HG03571 (cell line): ENCODE measurements around the gene ATRN.

Experiments
- ATAC-seq: cut with Tn5 transposase; IDR thresholded peaks from one replicate; pipeline ENCODE4 v1.9.1; 2021; ENCODE audit not compliant: unreplicated experiment

Gene ATRN

GRCh38 chr20:3621111-3621510, 150.3 kb downstream of the ATRN start:
- no peak for ATAC-seq

GRCh38 chr20:3622406-3622805, 151.6 kb downstream of the ATRN start:
- ATAC-seq, result no peak

- ATAC-seq, result no peak
Measured at GRCh38 chr20:3627476-3627875, 156.7 kb downstream of the ATRN start.

GRCh38 chr20:3628502-3629314, 157.9 kb downstream of the ATRN start:
- ATAC-seq, result no peak

- ATAC-seq, result no peak
Measured at GRCh38 chr20:3629893-3630292, 159.1 kb downstream of the ATRN start.

- ATAC-seq, result no peak
Measured at GRCh38 chr20:3630429-3630828, 159.6 kb downstream of the ATRN start.

- no peak for ATAC-seq
Measured at GRCh38 chr20:3631534-3631933, 160.7 kb downstream of the ATRN start.

- no peak for ATAC-seq
Measured at GRCh38 chr20:3632311-3633004, 161.6 kb downstream of the ATRN start.

- no peak for ATAC-seq
Measured at GRCh38 chr20:3633913-3634478, 163.2 kb downstream of the ATRN start.

GRCh38 chr20:3635346-3635745, 164.5 kb downstream of the ATRN start:
- no peak for ATAC-seq

- ATAC-seq, result no peak
Measured at GRCh38 chr20:3640259-3640658, 169.4 kb downstream of the ATRN start.

- ATAC-seq, result no peak
Measured at GRCh38 chr20:3645309-3646066, 174.7 kb downstream of the ATRN start.

- ATAC-seq, result no peak
Measured at GRCh38 chr20:3646067-3646440, 175.2 kb downstream of the ATRN start.

- no peak for ATAC-seq
Measured at GRCh38 chr20:3646651-3647050, 175.8 kb downstream of the ATRN start.

- ATAC-seq, result no peak
Measured at GRCh38 chr20:3647473-3647872, 176.7 kb downstream of the ATRN start.

GRCh38 chr20:3648951-3649350, 178.1 kb downstream of the ATRN start:
- ATAC-seq, result no peak

- no peak for ATAC-seq
Measured at GRCh38 chr20:3651204-3651962, 180.6 kb downstream of the ATRN start.

GRCh38 chr20:3652221-3652620, 181.4 kb downstream of the ATRN start:
- ATAC-seq, result no peak

GRCh38 chr20:3652676-3653596, 182.1 kb downstream of the ATRN start:
- no peak for ATAC-seq

GRCh38 chr20:3653921-3654320, 183.1 kb downstream of the ATRN start:
- no peak for ATAC-seq
